IMR-90 (cell line): ENCODE measurements around the gene HYI. TPM values are rescaled to one million over a fixed set of nuclear protein-coding genes. Genes with fewer than 3 reads are reported as not detected.

ENCODE experiments used
- ATAC-seq: fragments of 200-7000 bp; cut with Tn5 transposase; 2 replicates; pipeline ENCODE4 v1.9.1; 2020; ENCODE audit warnings: low read depth, mild to moderate bottlenecking, moderate library complexity
- BruUV-seq: library from RNA; stranded (reverse); fragments of 400-500 nt; replicated peaks from 2 replicates; lab custom pipeline; 2021; lab: Mats Ljungman, UMichigan
- CTCF ChIA-PET: fragments of 300-600 bp; formaldehyde crosslinking; extraction: SDS; loops from one replicate; lab custom pipeline; 2021; ENCODE audit warnings: antibody characterized with exemption; lab: Yijun Ruan, JAX
- POLR2A ChIA-PET: fragments of 300-600 bp; sonication (Branson Sonifier 250); formaldehyde crosslinking; loops from one replicate; lab custom pipeline; 2022; ENCODE audit warnings: antibody characterized with exemption; ENCODE audit not compliant: unreplicated experiment; lab: Charles Lee
- DNase-seq: peaks from one replicate; pipeline ENCODE4 v3.0.0; 2013
- H2AFZ ChIP-seq: replicated peaks from 2 replicates; pipeline ENCODE3; 2013; ENCODE audit warnings: low read length, mild to moderate bottlenecking; ENCODE audit not compliant: poor library complexity
- H2AK5ac ChIP-seq: 2 replicates; pipeline ENCODE4 v1.6.1; 2013; ENCODE audit warnings: low read depth, low read length, inconsistent platforms
- H2AK9ac ChIP-seq: replicated peaks from 2 replicates; pipeline ENCODE3; 2013; ENCODE audit warnings: mild to moderate bottlenecking, low read depth, low read length, moderate library complexity; ENCODE audit not compliant: poor library complexity
- H2BK120ac ChIP-seq: 2 replicates; pipeline ENCODE4 v1.6.1; 2013; ENCODE audit warnings: low read depth, low read length, inconsistent platforms
- H2BK15ac ChIP-seq: 3 replicates; pipeline ENCODE4 v1.6.1; 2013; ENCODE audit warnings: low read depth, low read length, inconsistent platforms
- H2BK20ac ChIP-seq: 2 replicates; pipeline ENCODE4 v1.6.1; 2013; ENCODE audit warnings: low read depth, mild to moderate bottlenecking, inconsistent platforms, low read length, moderate library complexity
- H2BK5ac ChIP-seq: 2 replicates; pipeline ENCODE4 v1.6.1; 2013; ENCODE audit warnings: mild to moderate bottlenecking, low read depth, low read length, inconsistent platforms; ENCODE audit not compliant: poor library complexity, severe bottlenecking
- H3K14ac ChIP-seq: replicated peaks from 2 replicates; pipeline ENCODE4 v1.6.1; 2013; ENCODE audit warnings: low read depth, low read length, inconsistent platforms
- H3K18ac ChIP-seq: 2 replicates; pipeline ENCODE4 v1.6.1; 2013; ENCODE audit warnings: low read depth, low read length, control low read depth
- H3K23ac ChIP-seq: 2 replicates; pipeline ENCODE4 v1.6.1; 2013; ENCODE audit warnings: low read depth, low read length, inconsistent platforms
- H3K27ac ChIP-seq: 2 replicates; pipeline ENCODE4 v1.5.1; 2013; ENCODE audit warnings: mild to moderate bottlenecking, control low read depth, low read length; ENCODE audit not compliant: insufficient read depth
- H3K27me3 ChIP-seq: 2 replicates; pipeline ENCODE4 v1.6.1; 2013; ENCODE audit warnings: low read length; ENCODE audit not compliant: control insufficient read depth, insufficient read depth
- H3K36me3 ChIP-seq: 2 replicates; pipeline ENCODE4 v1.6.1; 2013; ENCODE audit warnings: low read length, mixed read lengths; ENCODE audit not compliant: control insufficient read depth, insufficient read depth
- H3K4ac ChIP-seq: 2 replicates; pipeline ENCODE4 v1.6.1; 2013; ENCODE audit warnings: low read depth, low read length, inconsistent platforms
- H3K4me1 ChIP-seq: 2 replicates; pipeline ENCODE4 v1.6.1; 2013; ENCODE audit warnings: low read length, mixed read lengths; ENCODE audit not compliant: control insufficient read depth, insufficient read depth
- H3K4me2 ChIP-seq: 2 replicates; pipeline ENCODE4 v1.6.1; 2013; ENCODE audit warnings: low read depth, mild to moderate bottlenecking, control low read depth, low read length, moderate library complexity
- H3K4me3 ChIP-seq: 2 replicates; pipeline ENCODE4 v1.5.1; 2013; ENCODE audit warnings: low read depth, mild to moderate bottlenecking, control low read depth, low read length, moderate library complexity; ENCODE audit not compliant: insufficient read depth
- H3K56ac ChIP-seq: 2 replicates; pipeline ENCODE4 v1.6.1; 2013; ENCODE audit warnings: low read length, inconsistent platforms; ENCODE audit not compliant: insufficient read depth; ENCODE audit errors: extremely low read depth
- H3K79me1 ChIP-seq, 2 experiments: 2 replicates each; pipeline ENCODE4 v1.6.1; 2013; ENCODE audit warnings: low read length in 2 of 2, inconsistent platforms in 1 of 2, low read depth in 1 of 2
- H3K9ac ChIP-seq: 2 replicates; pipeline ENCODE4 v1.6.1; 2013; ENCODE audit warnings: low read depth, low read length, control low read depth
- H3K9me1 ChIP-seq: 2 replicates; pipeline ENCODE4 v1.6.1; 2013; ENCODE audit warnings: low read length, inconsistent platforms; ENCODE audit not compliant: insufficient read depth
- H3K9me3 ChIP-seq: 2 replicates; pipeline ENCODE4 v1.6.1; 2013; ENCODE audit warnings: low read length; ENCODE audit not compliant: control insufficient read depth, insufficient read depth
- H4K20me1 ChIP-seq: 2 replicates; pipeline ENCODE4 v1.6.1; 2013; ENCODE audit warnings: low read length, inconsistent platforms; ENCODE audit not compliant: insufficient read depth
- H4K5ac ChIP-seq: 2 replicates; pipeline ENCODE4 v1.6.1; 2013; ENCODE audit warnings: mild to moderate bottlenecking, low read depth, low read length, control low read depth
- H4K8ac ChIP-seq, 2 experiments: 2 replicates each; pipeline ENCODE4 v1.6.1; 2013; ENCODE audit warnings: low read depth in 2 of 2, low read length in 2 of 2, control low read depth in 1 of 2, inconsistent platforms in 1 of 2
- H4K91ac ChIP-seq: 2 replicates; pipeline ENCODE4 v1.6.1; 2013; ENCODE audit warnings: low read depth, low read length, inconsistent platforms; ENCODE audit not compliant: insufficient read depth
- CEBPB ChIP-seq: IDR thresholded peaks from 2 replicates; pipeline ENCODE4 v1.6.1; 2012; ENCODE audit warnings: low read depth, low read length, improper control_type of control experiment
- MAFK ChIP-seq: IDR thresholded peaks from 2 replicates; pipeline ENCODE4 v1.6.1; 2012; ENCODE audit warnings: low read depth, low read length, improper control_type of control experiment
- MXI1 ChIP-seq: IDR thresholded peaks from 2 replicates; pipeline ENCODE4 v1.6.1; 2012; ENCODE audit warnings: low read depth, mild to moderate bottlenecking, low read length, moderate library complexity, borderline replicate concordance
- NFE2L2 ChIP-seq: fragments of 150-350 bp; IDR thresholded peaks from 2 replicates; pipeline ENCODE4 v1.6.1; 2016; ENCODE audit warnings: low read depth, mild to moderate bottlenecking, low read length
- POLR2A ChIP-seq: IDR thresholded peaks from 2 replicates; pipeline ENCODE4 v1.6.1; 2012; ENCODE audit warnings: mild to moderate bottlenecking, low read depth, low read length
- RCOR1 ChIP-seq: IDR thresholded peaks from 2 replicates; pipeline ENCODE4 v1.6.1; 2012; ENCODE audit warnings: mild to moderate bottlenecking, low read length, improper control_type of control experiment; ENCODE audit not compliant: insufficient replicate concordance
- SMC3 ChIP-seq: fragments of 150-350 bp; IDR thresholded peaks from 2 replicates; pipeline ENCODE4 v1.6.1; 2016; ENCODE audit warnings: low read depth, mild to moderate bottlenecking, antibody characterized with exemption, low read length, moderate library complexity
- WGBS, 2 experiments: methylation state at CpG; one replicate each; pipeline versions ENCODE4 v1.1.5 to v1.1.7; 2013; ENCODE audit warnings: missing lambda C conversion rate in 2 of 2; ENCODE audit not compliant: insufficient read length in 1 of 2; ENCODE audit errors: extremely low coverage in 2 of 2; 5-methylcytosine and 5-hydroxymethylcytosine counted together
- dilution Hi-C: fragments of 300-500 bp; cut with HindIII; formaldehyde crosslinking; loops from one replicate; pipeline ENCODE4 v1.14.3; 2018; ENCODE audit warnings: low sequenced_read_pairs; ENCODE audit not compliant: unreplicated experiment
- in situ Hi-C: fragments of 300-500 bp; cut with MboI; formaldehyde crosslinking; loops from 3 replicates; pipeline ENCODE4 v1.14.3; 2019; ENCODE audit warnings: low sequenced_read_pairs, inconsistent platforms, mixed read lengths
- intact Hi-C: fragments of 100-400 bp; cut with micrococcal nuclease; formaldehyde crosslinking; loops from 2 replicates; pipeline ENCODE4 v1.10.0; 2022
- polyA plus RNA-seq, 3 experiments: library from polyadenylated mRNA; depleted of rRNA; stranded (reverse); fragments of >200 nt; gene quantifications; 2 replicates each; pipeline ENCODE4 v1.2.3, GENCODE V29; 2012; ENCODE audit warnings: low replicate concordance in 1 of 3
- total RNA-seq: library from RNA; depleted of rRNA; stranded (reverse); fragments of >200 nt; gene quantifications from 2 replicates; pipeline ENCODE4 v1.2.3, GENCODE V29; 2012
- TF ChIP-seq, protein P1 (sequence below): conservative IDR thresholded peaks from 2 replicates; pipeline ENCODE4 v1.5.1; 2012; ENCODE audit warnings: mild to moderate bottlenecking, low read depth, low read length, improper control_type of control experiment
- TF ChIP-seq, protein P2 (sequence below): fragments of 150-350 bp; IDR thresholded peaks from 2 replicates; pipeline ENCODE4 v1.6.1; 2016; ENCODE audit warnings: low read depth, mild to moderate bottlenecking, low read length, moderate library complexity, borderline replicate concordance

HYI gene
- total and polyA plus RNA-seq, 2 of the 4 experiments (the other 2 are of a cell fraction) = 21.5 to 53.7 TPM

DNA sequence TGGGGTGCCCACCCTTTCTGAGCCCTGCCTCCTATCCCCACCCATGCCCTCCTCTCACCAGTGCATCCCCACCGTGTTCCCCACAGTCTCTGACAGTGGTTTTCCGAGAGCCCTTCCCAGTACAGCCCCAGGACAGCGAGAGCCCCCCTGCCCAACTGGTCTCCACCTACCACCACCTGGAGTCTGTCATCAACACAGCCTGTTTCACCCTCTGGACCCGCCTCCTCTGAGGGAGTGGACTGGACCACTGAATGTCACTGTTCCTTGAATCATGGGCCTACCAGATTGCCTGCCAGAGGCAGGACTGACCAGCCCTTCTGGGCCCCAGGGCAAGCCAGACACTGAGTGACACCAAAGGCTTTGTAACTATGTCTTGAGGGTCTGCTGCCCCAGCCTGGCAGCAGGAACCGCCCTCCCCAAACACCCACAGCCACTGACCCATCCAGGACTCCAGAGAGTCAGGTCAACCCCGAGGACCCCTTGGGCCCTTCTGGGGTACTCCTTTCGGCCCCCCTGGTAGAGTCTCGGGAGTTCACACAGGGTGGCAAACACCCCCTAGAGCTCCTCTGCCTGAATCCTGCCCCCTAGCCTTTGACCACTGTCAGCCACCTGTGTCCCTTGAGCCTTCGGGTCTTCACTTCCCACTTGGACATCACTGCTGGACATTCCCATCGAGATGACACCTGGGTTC, 3.3 kb downstream of the HYI start:
- ATAC-seq = no peak
- H3K14ac ChIP-seq = no peak overlapping the region
- POLR2A ChIA-PET = no interaction called here

More for the DNA sequence above, 3.3 kb downstream of the HYI start:
- Histone ChIP-seq H2BK5ac (no peak overlapping the region), H2BK20ac (no peak overlapping the region), H2BK120ac (no peak overlapping the region), H3K56ac (no peak overlapping the region), H4K20me1 (peaks cover 8% of the 10 kb centered on the region; the same call in 1 of the 2 replicates), H3K27me3 (no peaks in the 10 kb centered on the region), H2BK15ac (no peak overlapping the region), H3K36me3 (peaks cover 69% of the 10 kb centered on the region), H2AK9ac (peak overlapping the region; percentile 66), H3K23ac (no peak overlapping the region), H3K79me1 (peaks cover 10 to 61% of the 10 kb centered on the region in 2 experiments; a peak in 2 of 4 replicates), H3K4me1 (peaks cover 10% of the 10 kb centered on the region), H3K4me3 (no peak overlapping the region), H3K4ac (no peak overlapping the region), H2AK5ac (no peak overlapping the region), H3K4me2 (no peak overlapping the region), H3K27ac (no peak overlapping the region), H3K9me3 (no peaks in the 10 kb centered on the region), H3K18ac (no peak overlapping the region), H2AFZ (no peak overlapping the region), H4K5ac (no peak overlapping the region), H3K9ac (no peak overlapping the region), H4K91ac (no peak overlapping the region), H4K8ac (0 out of 4 replicates have a peak overlapping the region, but pooled peaks of 1 of the 2 experiments have one; percentile 22), H3K9me1 (peaks cover 34% of the 10 kb centered on the region)
- no peak for TF ChIP-seq POLR2A
- TF ChIP-seq RCOR1 = no peak
- TF ChIP-seq MXI1 = no peak
- TF ChIP-seq, protein P1, sequence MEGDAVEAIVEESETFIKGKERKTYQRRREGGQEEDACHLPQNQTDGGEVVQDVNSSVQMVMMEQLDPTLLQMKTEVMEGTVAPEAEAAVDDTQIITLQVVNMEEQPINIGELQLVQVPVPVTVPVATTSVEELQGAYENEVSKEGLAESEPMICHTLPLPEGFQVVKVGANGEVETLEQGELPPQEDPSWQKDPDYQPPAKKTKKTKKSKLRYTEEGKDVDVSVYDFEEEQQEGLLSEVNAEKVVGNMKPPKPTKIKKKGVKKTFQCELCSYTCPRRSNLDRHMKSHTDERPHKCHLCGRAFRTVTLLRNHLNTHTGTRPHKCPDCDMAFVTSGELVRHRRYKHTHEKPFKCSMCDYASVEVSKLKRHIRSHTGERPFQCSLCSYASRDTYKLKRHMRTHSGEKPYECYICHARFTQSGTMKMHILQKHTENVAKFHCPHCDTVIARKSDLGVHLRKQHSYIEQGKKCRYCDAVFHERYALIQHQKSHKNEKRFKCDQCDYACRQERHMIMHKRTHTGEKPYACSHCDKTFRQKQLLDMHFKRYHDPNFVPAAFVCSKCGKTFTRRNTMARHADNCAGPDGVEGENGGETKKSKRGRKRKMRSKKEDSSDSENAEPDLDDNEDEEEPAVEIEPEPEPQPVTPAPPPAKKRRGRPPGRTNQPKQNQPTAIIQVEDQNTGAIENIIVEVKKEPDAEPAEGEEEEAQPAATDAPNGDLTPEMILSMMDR = no peak
- TF ChIP-seq, protein P2, sequence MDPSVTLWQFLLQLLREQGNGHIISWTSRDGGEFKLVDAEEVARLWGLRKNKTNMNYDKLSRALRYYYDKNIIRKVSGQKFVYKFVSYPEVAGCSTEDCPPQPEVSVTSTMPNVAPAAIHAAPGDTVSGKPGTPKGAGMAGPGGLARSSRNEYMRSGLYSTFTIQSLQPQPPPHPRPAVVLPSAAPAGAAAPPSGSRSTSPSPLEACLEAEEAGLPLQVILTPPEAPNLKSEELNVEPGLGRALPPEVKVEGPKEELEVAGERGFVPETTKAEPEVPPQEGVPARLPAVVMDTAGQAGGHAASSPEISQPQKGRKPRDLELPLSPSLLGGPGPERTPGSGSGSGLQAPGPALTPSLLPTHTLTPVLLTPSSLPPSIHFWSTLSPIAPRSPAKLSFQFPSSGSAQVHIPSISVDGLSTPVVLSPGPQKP = no peak
- TF ChIP-seq NFE2L2 = no peak
- no peak for TF ChIP-seq SMC3
- no peak for TF ChIP-seq MAFK
- TF ChIP-seq CEBPB = no peak
- in situ Hi-C loops (no loop called here), intact Hi-C loops (loop anchor here (5.0 kb wide), 1 partner anchor 77 kb away; no protein-coding TSS in a partner anchor), dilution Hi-C loops (no loop called here)
- 67% methylated on average over 1 of the region's 10 CpGs; no CpG with 5 or more reads in 1 of the 2 experiments for WGBS, 2 experiments
- CTCF ChIA-PET = no interaction called here
- no peak for DNase-seq
- BruUV-seq = no TSS peak
